Activated naive CD8-positive, alpha-beta T cell treated with anti-CD3 and anti-CD28 coated beads, Interleukin-2, amount 10 ng/mL, durations not matched to agents 7 days and 5 days (primary cell): ENCODE measurements around the gene TMUB2. TPM values are rescaled to one million over a fixed set of nuclear protein-coding genes. Genes with fewer than 3 reads are reported as not detected.
A peak's percentile ranks its signal among the peaks of the same experiment; 100 is the strongest.

Source experiments
- ATAC-seq: fragments of 150-1000 bp; cut with Tn5 transposase; one replicate; pipeline ENCODE4 v1.10.0; 2021; ENCODE audit warnings: low read depth, moderate library complexity
- POLR2A ChIA-PET: fragments of 350-600 bp; sonication (Branson Sonifier 250); formaldehyde crosslinking; loops from one replicate; lab custom pipeline; 2021; ENCODE audit warnings: antibody characterized with exemption; lab: Charles Lee
- DNase-seq: peaks from one replicate; pipeline ENCODE4 v3.0.0; 2021
- H3K27ac Mint-ChIP-seq: one replicate; pipeline ENCODE4 v1.8.0; 2022; ENCODE audit warnings: mild to moderate bottlenecking, mixed read lengths
- H3K27me3 Mint-ChIP-seq: one replicate; pipeline ENCODE4 v1.8.0; 2022; ENCODE audit warnings: mild to moderate bottlenecking, moderate library complexity, mixed read lengths
- H3K36me3 Mint-ChIP-seq: one replicate; pipeline ENCODE4 v1.8.0; 2021; ENCODE audit warnings: mild to moderate bottlenecking, mixed read lengths
- H3K4me1 Mint-ChIP-seq: one replicate; pipeline ENCODE4 v1.8.0; 2021; ENCODE audit warnings: mixed read lengths
- H3K4me3 Mint-ChIP-seq: one replicate; pipeline ENCODE4 v1.8.0; 2022; ENCODE audit warnings: mild to moderate bottlenecking, moderate library complexity, mixed read lengths
- H3K9me3 Mint-ChIP-seq: one replicate; pipeline ENCODE4 v1.8.0; 2021; ENCODE audit warnings: mixed read lengths
- total RNA-seq, 2 experiments: library from RNA; stranded (reverse); gene quantifications; one replicate each; pipeline ENCODE4 v1.2.3, GENCODE V29; 2021

Gene TMUB2
- total RNA-seq, 2 experiments from 2014 or later, result 38.3 to 42.5 TPM

GRCh38 chr17:44199553-44200477 is 13.0 kb downstream of the TMUB2 start, which contains the start of gene ATXN7L3:
Gene ATXN7L3 (minus strand): TSS chr17:44199884. CDS start chr17:44198070, 1,814 bp downstream.
- H3K27me3 Mint-ChIP-seq, result no peaks in the 10 kb centered on the region
- peak; percentile 98 for DNase-seq
- H3K27ac Mint-ChIP-seq, result peak within 1 kb of the TSS; percentile 97
- peak within 1 kb of the TSS; percentile 95 for H3K4me3 Mint-ChIP-seq
- POLR2A ChIA-PET, result interaction anchor here (0.7 to 4.6 kb wide), 10 partner anchors 10 to 163 kb away, joined by 3 to 56 read pairs (median 14); partner anchors contain the start of genes SLC25A39 and TMUB2
- H3K36me3 Mint-ChIP-seq, result peaks cover 10% of the 10 kb centered on the region
- H3K4me1 Mint-ChIP-seq, result peaks cover 45% of the 10 kb centered on the region
- H3K9me3 Mint-ChIP-seq, result no peaks in the 10 kb centered on the region
- ATAC-seq, result peak; percentile 71

- DNase-seq (no peak), ATAC-seq (no peak)
- no peaks in the 10 kb centered on the region for H3K9me3 Mint-ChIP-seq
- H3K36me3 Mint-ChIP-seq, result peaks cover 10% of the 10 kb centered on the region
- peak overlapping the region; percentile 97 for H3K27ac Mint-ChIP-seq
- peak overlapping the region; percentile 92 for H3K4me3 Mint-ChIP-seq
- no peaks in the 10 kb centered on the region for H3K27me3 Mint-ChIP-seq
- peaks cover 43% of the 10 kb centered on the region for H3K4me1 Mint-ChIP-seq
- POLR2A ChIA-PET, result interaction anchor here (0.9 to 4.6 kb wide), 8 partner anchors 10 to 126 kb away, joined by 3 to 56 read pairs (median 8); partner anchors contain the start of genes SLC25A39 and TMUB2
These were observed 13.8 kb downstream of the TMUB2 start for GRCh38 chr17:44200478-44201155.

- Mint-ChIP-seq H3K27ac (peak overlapping the region; percentile 54), H3K4me3 (no peak overlapping the region), H3K36me3 (peaks cover 9% of the 10 kb centered on the region), H3K27me3 (no peaks in the 10 kb centered on the region), H3K9me3 (no peaks in the 10 kb centered on the region), H3K4me1 (peaks cover 35% of the 10 kb centered on the region)
- POLR2A ChIA-PET, result interaction anchor here (0.9 to 2.5 kb wide), 3 partner anchors 12 to 128 kb away, joined by 4 to 10 read pairs (median 5); no protein-coding TSS in a partner anchor
- DNase-seq (no peak), ATAC-seq (no peak)
These were observed 16.0 kb downstream of the TMUB2 start for GRCh38 chr17:44202756-44203155.

- peak overlapping the region; percentile 42 for H3K27ac Mint-ChIP-seq
- no peak for ATAC-seq
- DNase-seq, result peak; percentile 52
- peaks cover 33% of the 10 kb centered on the region for H3K4me1 Mint-ChIP-seq
- H3K9me3 Mint-ChIP-seq, result no peaks in the 10 kb centered on the region
- H3K36me3 Mint-ChIP-seq, result peaks cover 16% of the 10 kb centered on the region
- H3K4me3 Mint-ChIP-seq, result peak overlapping the region; percentile 10
- POLR2A ChIA-PET, result interaction anchor here (0.6 to 2.5 kb wide), 8 partner anchors 10 to 147 kb away, joined by 3 to 12 read pairs (median 4); partner anchors contain the start of gene TMUB2
- H3K27me3 Mint-ChIP-seq, result no peaks in the 10 kb centered on the region
These were observed 17.1 kb downstream of the TMUB2 start for GRCh38 chr17:44203731-44204440.

- H3K27me3 Mint-ChIP-seq, result no peaks in the 10 kb centered on the region
- ATAC-seq (no peak), DNase-seq (no peak)
- peaks cover 16% of the 10 kb centered on the region for H3K36me3 Mint-ChIP-seq
- POLR2A ChIA-PET, result interaction anchor here (0.6 to 2.5 kb wide), 8 partner anchors 9 to 150 kb away, joined by 3 to 12 read pairs (median 4); partner anchors contain the start of gene TMUB2
- no peak overlapping the region for H3K4me3 Mint-ChIP-seq
- peak overlapping the region; percentile 32 for H3K27ac Mint-ChIP-seq
- H3K9me3 Mint-ChIP-seq, result no peaks in the 10 kb centered on the region
- H3K4me1 Mint-ChIP-seq, result peaks cover 33% of the 10 kb centered on the region
These were observed 17.7 kb downstream of the TMUB2 start for GRCh38 chr17:44204441-44204882.

GRCh38 chr17:44205962-44206824 is 19.4 kb downstream of the TMUB2 start:
- POLR2A ChIA-PET, result interaction anchor here (1.1 to 1.6 kb wide), 4 partner anchors 12 to 121 kb away, joined by 3 to 5 read pairs (median 4); partner anchors contain the start of gene TMUB2
- no peaks in the 10 kb centered on the region for H3K9me3 Mint-ChIP-seq
- no peak overlapping the region for H3K4me3 Mint-ChIP-seq
- H3K4me1 Mint-ChIP-seq, result peaks cover 37% of the 10 kb centered on the region
- no peaks in the 10 kb centered on the region for H3K27me3 Mint-ChIP-seq
- DNase-seq, result no peak
- peaks cover 21% of the 10 kb centered on the region for H3K36me3 Mint-ChIP-seq
- no peak for ATAC-seq
- H3K27ac Mint-ChIP-seq, result peak overlapping the region; percentile 42

GRCh38 chr17:44206825-44207155 is 20.0 kb downstream of the TMUB2 start:
- no peak overlapping the region for H3K4me3 Mint-ChIP-seq
- H3K9me3 Mint-ChIP-seq, result no peaks in the 10 kb centered on the region
- POLR2A ChIA-PET, result interaction anchor here (0.7 to 1.6 kb wide), 3 partner anchors 12 to 310 kb away, joined by 3 to 5 read pairs (median 4); no protein-coding TSS in a partner anchor
- H3K27me3 Mint-ChIP-seq, result no peaks in the 10 kb centered on the region
- peaks cover 38% of the 10 kb centered on the region for H3K4me1 Mint-ChIP-seq
- DNase-seq, result no peak
- H3K36me3 Mint-ChIP-seq, result peaks cover 21% of the 10 kb centered on the region
- no peak overlapping the region for H3K27ac Mint-ChIP-seq
- no peak for ATAC-seq

GRCh38 chr17:44207319-44207718 is 20.5 kb downstream of the TMUB2 start:
- ATAC-seq (no peak), DNase-seq (no peak)
- H3K9me3 Mint-ChIP-seq, result no peaks in the 10 kb centered on the region
- POLR2A ChIA-PET, result interaction anchor here (0.7 to 1.2 kb wide), 3 partner anchors 120 to 311 kb away, joined by 3 to 4 read pairs (median 3); no protein-coding TSS in a partner anchor
- no peak overlapping the region for H3K4me3 Mint-ChIP-seq
- peaks cover 21% of the 10 kb centered on the region for H3K36me3 Mint-ChIP-seq
- no peak overlapping the region for H3K27ac Mint-ChIP-seq
- no peaks in the 10 kb centered on the region for H3K27me3 Mint-ChIP-seq
- H3K4me1 Mint-ChIP-seq, result peaks cover 36% of the 10 kb centered on the region

GRCh38 chr17:44207743-44208142 is 21.0 kb downstream of the TMUB2 start:
- Mint-ChIP-seq H3K4me1 (peaks cover 34% of the 10 kb centered on the region), H3K36me3 (peaks cover 21% of the 10 kb centered on the region), H3K4me3 (no peak overlapping the region), H3K27ac (no peak overlapping the region), H3K27me3 (no peaks in the 10 kb centered on the region), H3K9me3 (no peaks in the 10 kb centered on the region)
- ATAC-seq (no peak), DNase-seq (no peak)
- POLR2A ChIA-PET, result interaction anchor here (0.9 to 3.1 kb wide), 3 partner anchors 9 to 121 kb away, joined by 3 to 15 read pairs (median 4); no protein-coding TSS in a partner anchor

GRCh38 chr17:44209786-44210341 is 23.1 kb downstream of the TMUB2 start:
- no peak for ATAC-seq
- peaks cover 34% of the 10 kb centered on the region for H3K36me3 Mint-ChIP-seq

More at GRCh38 chr17:44209786-44210341, 23.1 kb downstream of the TMUB2 start:
- Mint-ChIP-seq H3K9me3 (no peaks in the 10 kb centered on the region), H3K4me1 (peaks cover 32% of the 10 kb centered on the region), H3K27me3 (no peaks in the 10 kb centered on the region), H3K4me3 (peak overlapping the region; percentile 76), H3K27ac (peak overlapping the region; percentile 80)
- POLR2A ChIA-PET, result interaction anchor here (0.6 to 5.0 kb wide), 19 partner anchors 8 to 141 kb away, joined by 3 to 57 read pairs (median 5); partner anchors contain the start of genes GRN, SLC25A39, TMUB2 and UBTF
- no peak for DNase-seq
